ENCODE measurements around the gene ZDHHC7. TPM values are rescaled to one million over a fixed set of nuclear protein-coding genes. Genes with fewer than 3 reads are reported as not detected.

The ZDHHC7 gene
- total RNA-seq, 3 donors from 2014 or later (not counting 1 experiment from before 2014, with no cell fraction given), result 37.9 to 64.9 (median 45.2) TPM

DNA sequence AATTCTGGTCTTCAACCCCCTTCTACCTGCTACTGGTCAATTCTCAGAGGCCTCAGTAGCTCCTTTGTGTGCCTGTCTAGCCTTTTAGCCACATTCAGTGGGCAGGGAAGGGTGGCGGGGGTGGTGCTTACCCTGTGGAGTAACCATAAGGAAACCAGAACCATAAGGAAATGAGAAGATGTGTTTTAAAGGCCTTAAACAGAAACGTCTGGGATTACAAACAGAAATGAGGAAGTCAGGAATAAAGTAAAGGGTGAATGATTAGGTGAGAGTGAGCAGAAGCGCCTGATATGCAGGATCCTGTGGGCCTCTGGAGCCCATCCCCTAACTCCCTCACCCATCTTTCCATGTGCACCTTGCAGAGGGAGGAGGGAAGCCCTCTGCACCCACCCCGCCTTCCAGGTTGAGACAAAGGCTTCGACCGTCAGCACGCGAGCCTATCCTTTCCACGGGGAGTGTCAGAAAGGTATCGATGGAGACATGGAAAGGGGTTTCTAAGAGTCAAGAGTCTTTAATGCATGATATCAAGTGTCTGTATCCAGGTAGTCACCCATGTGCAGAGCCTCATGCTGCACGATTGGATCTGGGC, 36.6 kb upstream of the ZDHHC7 start:
- Histone ChIP-seq H3K36me3 (ENCODE audit: control insufficient read depth, insufficient read depth, low read length) (no peaks in the 10 kb centered on the region), H3K27me3 (ENCODE audit: control insufficient read depth, insufficient read depth, low read length) (no peaks in the 10 kb centered on the region), H3K9me3 (ENCODE audit: control insufficient read depth, insufficient read depth, low read length) (no peaks in the 10 kb centered on the region), H3K4me1 (ENCODE audit: control insufficient read depth, insufficient read depth, low read length) (peaks cover 9% of the 10 kb centered on the region), H3K27ac (ENCODE audit: low read length) (no peak overlapping the region), H3K4me3 (ENCODE audit: low read length) (no peak overlapping the region)
- ATAC-seq, result no peak
- intact Hi-C loops (cut with micrococcal nuclease), result no loop called here
- TF ChIP-seq, protein P1, sequence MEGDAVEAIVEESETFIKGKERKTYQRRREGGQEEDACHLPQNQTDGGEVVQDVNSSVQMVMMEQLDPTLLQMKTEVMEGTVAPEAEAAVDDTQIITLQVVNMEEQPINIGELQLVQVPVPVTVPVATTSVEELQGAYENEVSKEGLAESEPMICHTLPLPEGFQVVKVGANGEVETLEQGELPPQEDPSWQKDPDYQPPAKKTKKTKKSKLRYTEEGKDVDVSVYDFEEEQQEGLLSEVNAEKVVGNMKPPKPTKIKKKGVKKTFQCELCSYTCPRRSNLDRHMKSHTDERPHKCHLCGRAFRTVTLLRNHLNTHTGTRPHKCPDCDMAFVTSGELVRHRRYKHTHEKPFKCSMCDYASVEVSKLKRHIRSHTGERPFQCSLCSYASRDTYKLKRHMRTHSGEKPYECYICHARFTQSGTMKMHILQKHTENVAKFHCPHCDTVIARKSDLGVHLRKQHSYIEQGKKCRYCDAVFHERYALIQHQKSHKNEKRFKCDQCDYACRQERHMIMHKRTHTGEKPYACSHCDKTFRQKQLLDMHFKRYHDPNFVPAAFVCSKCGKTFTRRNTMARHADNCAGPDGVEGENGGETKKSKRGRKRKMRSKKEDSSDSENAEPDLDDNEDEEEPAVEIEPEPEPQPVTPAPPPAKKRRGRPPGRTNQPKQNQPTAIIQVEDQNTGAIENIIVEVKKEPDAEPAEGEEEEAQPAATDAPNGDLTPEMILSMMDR (IDR thresholded peaks at IDR 0.05), result no peak
- 90% methylated on average over 10 of the region's 11 CpGs for WGBS (ENCODE audit: insufficient coverage)
- H3K36me3 Mint-ChIP-seq, result no peaks in the 10 kb centered on the region
- H3K27me3 Mint-ChIP-seq (ENCODE audit: low read depth in 2 of 2), result peaks cover 7 to 26% of the 10 kb centered on the region in 2 donors
- no peak overlapping the region for H3K27ac Mint-ChIP-seq
- no peaks in the 10 kb centered on the region for H3K9me3 Mint-ChIP-seq
- H3K4me1 Mint-ChIP-seq, result peaks cover 0 to 8% of the 10 kb centered on the region in 2 donors
- H3K4me3 Mint-ChIP-seq, result no peak overlapping the region
- no peak for DNase-seq

- Mint-ChIP-seq H3K36me3 (no peaks in the 10 kb centered on the region), H3K9me3 (no peaks in the 10 kb centered on the region), H3K4me3 (no peak overlapping the region), H3K27me3 (ENCODE audit: low read depth in 2 of 2) (peaks cover 7 to 26% of the 10 kb centered on the region in 2 donors), H3K27ac (no peak overlapping the region), H3K4me1 (peaks cover 0 to 8% of the 10 kb centered on the region in 2 donors)
- H3K9me3 ChIP-seq (ENCODE audit: control insufficient read depth, insufficient read depth, low read length), result no peaks in the 10 kb centered on the region
- intact Hi-C loops (cut with micrococcal nuclease), result no loop called here
- DNase-seq (peak in 1 of 2 donors; percentile 45), ATAC-seq (no peak)
- H3K36me3 ChIP-seq (ENCODE audit: control insufficient read depth, insufficient read depth, low read length), result no peaks in the 10 kb centered on the region
- no peak overlapping the region for H3K4me3 ChIP-seq (ENCODE audit: low read length)
- no peaks in the 10 kb centered on the region for H3K27me3 ChIP-seq (ENCODE audit: control insufficient read depth, insufficient read depth, low read length)
- H3K4me1 ChIP-seq (ENCODE audit: control insufficient read depth, insufficient read depth, low read length), result peaks cover 9% of the 10 kb centered on the region
- TF ChIP-seq, protein P1 (IDR thresholded peaks at IDR 0.05), result no peak
- WGBS (ENCODE audit: insufficient coverage), result 70% methylated on average over 20 of the region's 20 CpGs
- H3K27ac ChIP-seq (ENCODE audit: low read length), result no peak overlapping the region
These were observed 35.9 kb upstream of the ZDHHC7 start for GRCh38 chr16:85046931-85047866.

DNA sequence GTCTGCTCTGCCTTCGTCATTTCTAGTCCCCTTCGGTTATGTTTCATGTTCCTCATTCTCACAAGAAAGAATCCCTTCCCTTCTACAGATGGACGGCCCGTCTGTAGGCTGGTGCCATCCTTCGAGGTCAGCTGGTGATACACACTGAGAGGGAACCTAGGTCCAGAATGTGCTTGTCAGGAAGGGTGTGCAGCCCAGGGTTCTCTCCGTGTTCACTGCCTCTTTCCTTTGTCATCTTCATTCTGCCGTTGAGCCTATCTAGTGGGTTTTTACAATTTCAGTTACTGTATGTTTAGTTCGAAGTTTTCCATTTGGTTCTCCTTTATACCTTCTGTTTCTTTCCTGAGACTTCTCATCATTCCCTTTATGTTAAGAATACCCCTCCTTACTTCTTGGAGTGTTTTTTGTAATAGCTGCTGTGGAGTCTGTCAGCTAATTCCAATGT, 35.2 kb upstream of the ZDHHC7 start:
- H3K4me3 Mint-ChIP-seq, result no peak overlapping the region
- no peak overlapping the region for H3K27ac Mint-ChIP-seq
- Histone ChIP-seq H3K9me3 (ENCODE audit: control insufficient read depth, insufficient read depth, low read length) (no peaks in the 10 kb centered on the region), H3K36me3 (ENCODE audit: control insufficient read depth, insufficient read depth, low read length) (no peaks in the 10 kb centered on the region), H3K27me3 (ENCODE audit: control insufficient read depth, insufficient read depth, low read length) (no peaks in the 10 kb centered on the region), H3K27ac (ENCODE audit: low read length) (no peak overlapping the region), H3K4me3 (ENCODE audit: low read length) (no peak overlapping the region), H3K4me1 (ENCODE audit: control insufficient read depth, insufficient read depth, low read length) (peaks cover 9% of the 10 kb centered on the region)
- no peaks in the 10 kb centered on the region for H3K36me3 Mint-ChIP-seq
- H3K27me3 Mint-ChIP-seq (ENCODE audit: low read depth in 2 of 2), result peaks cover 7 to 26% of the 10 kb centered on the region in 2 donors
- no peak for ATAC-seq
- H3K4me1 Mint-ChIP-seq, result peaks cover 0 to 8% of the 10 kb centered on the region in 2 donors
- intact Hi-C loops (cut with micrococcal nuclease), result no loop called here
- TF ChIP-seq, protein P1 (IDR thresholded peaks at IDR 0.05), result no peak
- no peaks in the 10 kb centered on the region for H3K9me3 Mint-ChIP-seq
- DNase-seq, result no peak
- WGBS (ENCODE audit: insufficient coverage), result 89% methylated on average over 6 of the region's 8 CpGs
